Hematopoietic multipotent progenitor cell treated with erythropoietin and hydrocortisone succinate and interleukin-3 and kit ligand, for 17 days (in vitro differentiated cells): ENCODE data around the gene TRAF3IP1.
"Not testable (repeated sequence)": the region's sequence is repeated elsewhere in the genome, so short reads cannot be mapped to it uniquely, and the experiment has no call there.

Experiments used
- DNase-seq: peaks from one replicate; pipeline ENCODE4 v3.0.0-alpha.2; 2015; ENCODE audit warnings: low spot score

The TRAF3IP1 gene

DNA sequence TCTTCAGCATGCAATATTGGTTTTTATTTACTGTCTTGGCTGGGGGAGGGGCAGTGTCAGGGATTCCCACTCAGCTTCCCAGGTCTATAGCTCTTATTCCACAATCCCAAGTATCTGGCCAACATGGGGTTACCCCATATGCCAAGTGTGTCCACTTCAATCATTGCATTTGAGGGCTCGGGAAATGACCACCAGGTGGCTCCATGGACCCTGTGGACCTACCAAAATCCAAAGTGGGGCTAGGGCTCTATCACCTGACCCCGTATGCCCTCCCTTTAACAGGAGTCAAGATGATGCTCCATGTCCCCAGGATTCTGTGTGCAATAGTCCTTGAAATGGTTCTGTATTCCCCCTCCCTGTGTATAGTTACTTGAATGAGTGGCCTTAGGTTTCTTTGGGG, 12.1 kb upstream of the TRAF3IP1 start:
- no peak for DNase-seq

DNA sequence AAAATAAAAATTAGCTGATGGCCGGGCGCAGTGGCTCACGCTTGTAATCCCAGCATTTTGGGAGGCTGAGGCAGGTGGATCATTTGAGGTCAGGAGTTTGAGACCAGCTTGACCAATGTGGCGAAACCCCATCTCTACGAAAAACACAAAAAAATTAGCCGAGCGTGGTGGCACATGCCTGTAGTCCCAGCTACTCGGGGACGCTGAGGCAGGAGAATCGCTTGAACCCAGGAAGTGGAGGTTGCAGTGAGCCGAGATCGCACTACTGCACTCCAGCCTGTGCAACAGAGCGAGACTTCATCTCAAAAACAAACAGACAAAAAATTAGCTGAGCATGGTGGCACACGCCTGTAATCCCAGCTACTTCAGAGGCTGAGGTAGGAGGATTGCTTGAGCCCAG, 9.6 kb upstream of the TRAF3IP1 start:
- not testable (repeated sequence) for DNase-seq

DNA sequence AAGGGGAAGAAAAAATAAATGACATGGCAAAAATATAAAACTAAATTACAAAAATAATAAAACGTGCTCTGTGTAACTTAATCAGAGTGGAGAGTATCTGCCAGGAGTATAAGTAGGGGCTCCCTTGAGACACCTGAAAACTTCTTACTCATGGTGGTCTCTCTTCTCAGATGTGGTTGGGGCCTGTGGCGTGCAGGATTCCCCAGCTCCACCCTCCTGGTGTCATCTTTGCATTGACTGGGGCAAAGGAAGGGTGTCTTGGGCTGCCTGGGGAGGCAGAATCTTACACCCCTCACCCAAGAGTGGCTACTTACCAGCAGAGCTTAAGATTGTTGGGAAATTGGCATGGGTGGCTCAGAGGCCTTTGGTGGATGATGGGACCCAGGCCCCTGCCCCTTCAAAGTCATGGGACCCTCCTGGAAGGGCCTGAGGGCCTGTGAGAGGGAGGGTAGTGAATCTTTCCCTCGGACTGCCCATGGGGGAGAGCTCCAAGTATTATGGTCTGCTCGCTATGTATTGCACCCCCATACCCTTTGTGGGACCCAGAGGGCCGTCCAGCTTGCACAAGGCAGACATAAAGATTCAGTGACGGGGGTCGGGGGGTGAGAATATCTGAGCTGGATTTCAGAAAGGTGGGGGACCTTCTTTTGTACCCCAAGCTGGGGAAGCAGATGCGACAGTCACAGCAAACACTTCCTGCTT, 6.9 kb upstream of the TRAF3IP1 start:
- DNase-seq = no peak

DNA sequence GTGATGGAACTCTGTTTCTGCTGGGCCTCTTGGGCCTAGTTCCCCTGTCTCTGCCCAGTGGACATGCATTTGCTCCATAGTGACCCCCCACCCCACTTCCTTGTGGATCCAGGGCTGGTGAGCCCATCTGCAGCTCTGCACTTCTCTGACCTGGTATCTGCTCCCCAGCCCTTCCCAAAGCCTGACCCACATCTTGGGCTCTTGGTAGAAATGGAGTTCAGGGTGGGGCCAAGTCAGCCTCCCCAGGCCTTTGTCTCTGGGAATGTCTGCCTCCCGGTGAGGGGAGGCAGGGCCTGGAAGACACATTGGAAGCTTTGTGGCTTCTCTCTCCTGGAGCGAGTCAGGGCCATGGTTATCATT, 6.3 kb upstream of the TRAF3IP1 start:
- no peak for DNase-seq

DNA sequence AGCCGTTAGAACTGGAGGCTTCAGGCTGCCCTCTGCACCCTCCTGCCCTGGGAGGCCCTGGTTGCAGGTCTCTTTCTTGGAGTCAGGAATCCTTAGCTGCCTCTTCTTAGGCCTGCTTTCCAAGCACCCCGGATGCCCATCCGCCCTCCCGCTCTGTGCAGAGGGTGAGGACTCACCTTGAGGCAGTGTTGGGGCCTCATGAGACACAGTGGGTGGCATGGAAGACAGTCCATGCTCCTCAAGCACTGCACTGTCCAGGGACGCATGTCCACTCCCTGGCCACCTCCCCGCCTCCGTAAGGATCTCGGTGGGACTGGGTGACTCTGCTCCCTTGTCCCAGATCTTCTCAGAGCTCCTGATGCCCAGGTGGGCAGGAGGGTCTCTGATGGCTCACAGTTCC, 5.7 kb upstream of the TRAF3IP1 start:
- no peak for DNase-seq

DNA sequence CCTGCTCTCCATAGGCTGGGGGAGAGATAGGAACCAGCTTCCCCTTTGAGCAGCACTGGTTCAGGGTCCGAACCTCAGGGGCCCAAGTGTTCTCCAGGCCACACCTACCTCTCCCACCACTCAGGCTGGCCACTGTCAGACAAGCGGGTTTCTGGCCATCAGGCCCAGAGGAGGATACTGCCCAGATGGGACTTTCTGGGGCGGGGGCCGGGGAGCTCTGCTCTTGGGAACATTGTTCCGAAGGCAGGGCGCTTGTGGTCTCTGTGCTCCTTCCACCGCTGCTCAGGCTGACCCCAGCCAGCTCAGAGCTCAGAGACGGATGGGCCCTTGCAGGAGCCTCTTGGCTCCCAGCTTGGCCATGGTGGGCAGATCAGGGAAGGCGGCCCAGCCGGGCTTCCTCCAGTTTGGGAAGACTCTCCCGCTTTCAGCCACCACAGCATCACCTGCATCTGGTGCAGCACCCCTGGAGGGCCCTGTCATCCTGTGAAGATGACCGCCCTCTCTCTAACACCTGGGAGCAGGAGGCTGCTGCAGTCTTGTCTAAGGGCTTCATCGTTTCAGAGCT, 5.2 kb upstream of the TRAF3IP1 start:
- DNase-seq = no peak

- DNase-seq = no peak
Measured at GRCh38 chr2:238320648-238321281, 447 bp downstream of the TRAF3IP1 start.

GRCh38 chr2:238321467-238321866, 1.1 kb downstream of the TRAF3IP1 start:
- no peak for DNase-seq

- DNase-seq = no peak
Measured at GRCh38 chr2:238322001-238322411, 1.7 kb downstream of the TRAF3IP1 start.

- not testable (repeated sequence) for DNase-seq
Measured at GRCh38 chr2:238324248-238324647, 3.9 kb downstream of the TRAF3IP1 start.

GRCh38 chr2:238325694-238326093, 5.4 kb downstream of the TRAF3IP1 start:
- DNase-seq = no peak

DNA sequence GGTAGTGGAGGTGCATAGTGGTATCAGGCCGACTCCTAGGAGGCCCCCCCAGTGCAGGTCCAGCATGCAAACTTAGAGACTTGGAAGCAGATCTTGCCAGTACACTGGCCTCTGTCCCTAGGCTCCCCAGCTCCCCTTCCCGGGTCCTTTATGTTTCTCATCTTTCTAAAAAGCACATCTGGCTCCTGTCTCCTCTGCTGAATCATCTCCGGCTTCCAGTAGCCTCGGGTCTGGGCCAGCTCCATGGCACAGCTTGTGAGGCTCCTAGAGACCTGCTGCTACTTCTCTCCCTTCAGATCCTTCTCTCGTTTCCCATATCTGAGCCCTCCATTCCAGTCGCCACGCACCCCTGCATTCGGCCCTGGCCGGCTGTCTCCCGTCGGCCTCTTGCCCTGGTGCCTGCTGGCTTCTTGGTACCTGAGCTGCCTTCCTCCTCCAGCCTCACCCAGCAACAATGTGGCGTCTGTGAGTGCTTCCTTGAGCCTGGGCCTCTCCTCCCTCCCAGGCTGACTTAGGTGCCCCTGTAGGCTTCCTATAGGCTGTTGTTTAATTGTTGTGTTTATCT, 6.6 kb downstream of the TRAF3IP1 start:
- DNase-seq = no peak

GRCh38 chr2:238327751-238328150, 7.4 kb downstream of the TRAF3IP1 start:
- no peak for DNase-seq

DNA sequence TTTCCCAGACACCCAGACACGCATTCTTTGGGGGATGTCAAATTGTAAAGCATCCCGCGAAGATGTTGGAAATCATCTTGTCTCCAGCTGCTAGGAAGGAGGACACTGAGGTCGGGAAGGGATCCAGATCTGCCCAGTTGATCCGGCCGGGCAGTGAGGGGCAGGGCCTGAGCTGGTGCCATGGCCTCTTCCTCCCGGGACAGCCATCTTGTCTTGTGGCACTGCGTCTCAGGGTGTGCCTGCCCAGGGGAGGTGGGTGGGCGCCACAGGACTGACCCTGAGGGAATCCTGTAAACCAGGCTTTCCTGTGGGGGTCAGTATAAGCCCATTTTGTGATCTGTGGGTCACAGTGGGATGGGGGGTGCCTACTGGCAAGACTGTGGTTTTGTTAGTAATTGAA, 10.1 kb downstream of the TRAF3IP1 start:
- DNase-seq = no peak

DNA sequence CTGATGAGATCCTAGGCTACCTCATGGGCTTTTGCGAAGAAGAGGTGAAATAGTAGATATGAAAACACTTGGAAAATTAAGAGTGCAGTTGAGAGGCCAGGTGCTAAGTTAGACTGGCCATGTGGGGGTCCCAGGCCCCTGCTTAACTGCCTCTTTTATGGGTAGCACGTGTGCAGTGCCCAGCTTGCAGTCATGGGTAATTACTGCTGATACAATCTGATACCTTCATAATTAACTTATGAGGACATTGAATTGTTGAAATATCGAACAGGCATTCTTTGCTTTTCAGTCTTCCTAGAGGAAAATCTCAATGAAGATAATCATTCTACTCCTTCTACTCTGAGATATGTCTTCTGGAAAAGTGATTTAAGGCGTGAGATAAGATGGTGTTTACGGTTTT, 11.6 kb downstream of the TRAF3IP1 start:
- DNase-seq = no peak

GRCh38 chr2:238334885-238335284, 14.6 kb downstream of the TRAF3IP1 start:
- no peak for DNase-seq

DNA sequence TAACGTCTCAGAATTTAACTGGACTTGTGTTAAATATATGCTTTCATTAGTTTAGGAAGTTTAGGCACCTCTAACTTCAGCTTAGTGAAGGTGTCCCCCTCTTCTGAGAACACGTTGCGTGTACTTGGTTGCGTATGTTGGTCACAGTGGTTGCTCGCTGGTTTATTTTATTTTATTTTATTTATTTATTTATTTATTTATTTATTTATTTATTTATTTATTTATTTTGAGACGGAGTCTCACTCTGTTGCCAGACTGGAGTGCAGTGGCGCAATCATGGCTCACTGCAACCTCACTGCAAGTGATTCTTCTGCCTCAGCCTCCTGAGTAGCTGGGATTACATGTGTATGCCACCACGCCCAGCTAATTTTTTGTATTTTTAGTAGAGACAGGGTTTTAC, 15.3 kb downstream of the TRAF3IP1 start:
- DNase-seq = not testable (repeated sequence)

GRCh38 chr2:238336151-238336550, 15.8 kb downstream of the TRAF3IP1 start:
- no peak for DNase-seq

- no peak for DNase-seq
Measured at GRCh38 chr2:238336793-238337444, 16.6 kb downstream of the TRAF3IP1 start.

- no peak for DNase-seq
Measured at GRCh38 chr2:238337846-238338245, 17.5 kb downstream of the TRAF3IP1 start.

DNA sequence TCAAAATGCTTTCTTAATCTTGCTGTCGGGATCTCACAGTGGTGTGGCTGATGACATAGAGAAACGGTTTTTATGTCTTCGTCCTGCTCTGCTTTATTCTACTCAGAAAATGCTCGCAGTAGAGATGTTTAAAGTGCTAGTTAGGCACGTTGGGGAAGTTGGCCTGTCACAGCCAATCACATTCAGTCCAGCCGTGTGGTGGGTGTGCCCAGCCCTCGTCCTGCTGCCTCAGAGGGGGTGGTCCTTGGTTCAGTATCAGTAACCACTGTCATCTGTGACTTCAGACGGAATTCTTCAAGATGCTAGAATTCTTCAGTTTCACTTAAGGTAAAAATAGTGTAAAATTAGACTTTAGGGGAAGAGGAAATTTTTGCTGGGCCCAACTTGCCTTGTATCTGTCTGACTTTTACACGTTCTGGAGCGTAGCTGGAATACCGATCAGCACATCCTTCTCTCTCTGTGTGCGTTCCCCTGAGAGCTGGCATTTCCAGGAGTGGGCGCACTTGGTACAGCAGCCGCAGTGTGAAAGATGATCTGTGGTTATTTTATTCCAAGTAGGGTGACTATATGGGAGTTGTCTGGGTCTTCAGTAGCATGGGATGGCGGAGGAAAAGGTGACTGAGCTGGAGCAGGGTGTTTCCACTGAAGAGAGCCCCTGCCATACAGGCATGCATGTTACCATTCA, 18.5 kb downstream of the TRAF3IP1 start:
- no peak for DNase-seq

DNA sequence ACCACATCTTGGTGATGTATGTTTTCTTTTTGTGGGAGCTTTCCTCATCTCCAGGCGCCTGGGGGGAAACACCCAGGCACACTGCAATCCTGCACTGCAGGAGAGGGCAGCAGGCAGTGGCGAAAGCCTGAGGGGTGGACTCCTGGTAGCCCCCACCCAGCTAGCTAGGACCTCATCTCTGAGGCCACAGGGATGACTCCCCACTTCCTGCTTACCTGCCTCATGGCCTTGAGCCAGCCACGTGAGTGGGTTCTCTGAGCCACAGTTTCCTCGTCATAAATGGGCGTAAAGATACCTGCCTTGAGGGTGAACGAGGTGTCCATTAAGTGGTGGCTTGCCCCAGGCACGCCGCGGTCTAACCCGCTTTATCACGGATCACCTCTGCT, 19.1 kb downstream of the TRAF3IP1 start:
- no peak for DNase-seq
